HepG2 (cell line): ENCODE data around the gene SKIC2. TPM values are rescaled to one million over a fixed set of nuclear protein-coding genes. Genes with fewer than 3 reads are reported as not detected.

Experiments
- DMAP1 ChIP-seq: IDR thresholded peaks from 2 replicates; pipeline ENCODE4 v1.6.1; 2016
- E2F1 ChIP-seq: sonication (generic); formaldehyde crosslinking; IDR thresholded peaks from 2 replicates; pipeline ENCODE4 v1.5.0; 2020; ENCODE audit warnings: missing genetic modification reagents
- FOXO1 ChIP-seq: sonication (generic); formaldehyde crosslinking; IDR thresholded peaks from 2 replicates; pipeline ENCODE4 v1.4.0; 2020; ENCODE audit warnings: missing genetic modification reagents
- GLMP ChIP-seq: sonication (generic); formaldehyde crosslinking; IDR thresholded peaks from 2 replicates; pipeline ENCODE4 v1.9.0; 2021; ENCODE audit warnings: missing genetic modification reagents, mild to moderate bottlenecking, borderline replicate concordance
- GRHL1 ChIP-seq: sonication (generic); formaldehyde crosslinking; conservative IDR thresholded peaks from 2 replicates; pipeline ENCODE4 v1.8.0; 2022; ENCODE audit warnings: missing genetic modification reagents
- NFATC3 ChIP-seq: sonication (generic); formaldehyde crosslinking; IDR thresholded peaks from 2 replicates; pipeline ENCODE4 v1.5.1; 2020; ENCODE audit warnings: mild to moderate bottlenecking, missing genetic modification reagents
- NFKB2 ChIP-seq: sonication (generic); formaldehyde crosslinking; IDR thresholded peaks from 2 replicates; pipeline ENCODE4 v1.4.0; 2020; ENCODE audit warnings: missing genetic modification reagents, borderline replicate concordance
- NR2C2 ChIP-seq: sonication (generic); formaldehyde crosslinking; IDR thresholded peaks from 2 replicates; pipeline ENCODE4 v1.4.0; 2020; ENCODE audit warnings: missing genetic modification reagents, mild to moderate bottlenecking, moderate library complexity, borderline replicate concordance
- PBX2 ChIP-seq: IDR thresholded peaks from 2 replicates; pipeline ENCODE4 v1.6.1; 2016; ENCODE audit warnings: control low read depth
- RBAK ChIP-seq: sonication (generic); formaldehyde crosslinking; IDR thresholded peaks from 2 replicates; pipeline ENCODE4 v1.5.1; 2020; ENCODE audit warnings: mild to moderate bottlenecking, missing genetic modification reagents
- RXRA ChIP-seq: sonication (generic); formaldehyde crosslinking; IDR thresholded peaks from 2 replicates; pipeline ENCODE4 v1.5.1; 2020; ENCODE audit warnings: missing genetic modification reagents
- ZFP37 ChIP-seq: sonication (generic); formaldehyde crosslinking; IDR thresholded peaks from 2 replicates; pipeline ENCODE4 v1.4.0; 2020; ENCODE audit warnings: missing genetic modification reagents, borderline replicate concordance
- ZNF263 ChIP-seq: sonication (generic); formaldehyde crosslinking; IDR thresholded peaks from 2 replicates; pipeline ENCODE4 v1.4.0; 2020; ENCODE audit warnings: missing genetic modification reagents
- ZNF552 ChIP-seq: sonication (generic); formaldehyde crosslinking; IDR thresholded peaks from 2 replicates; pipeline ENCODE4 v1.9.0; 2022; ENCODE audit warnings: missing genetic modification reagents, mild to moderate bottlenecking, borderline replicate concordance
- ZNF562 ChIP-seq: sonication (generic); formaldehyde crosslinking; IDR thresholded peaks from 2 replicates; pipeline ENCODE4 v1.8.0; 2022; ENCODE audit warnings: missing genetic modification reagents, borderline replicate concordance
- ZNF564 ChIP-seq: sonication (generic); formaldehyde crosslinking; IDR thresholded peaks from 2 replicates; pipeline ENCODE4 v1.8.1; 2023; ENCODE audit warnings: mild to moderate bottlenecking, missing genetic modification reagents
- ZNF687 ChIP-seq: sonication (generic); formaldehyde crosslinking; IDR thresholded peaks from 2 replicates; pipeline ENCODE4 v1.5.1; 2020; ENCODE audit warnings: mild to moderate bottlenecking, missing genetic modification reagents, moderate library complexity
- ZNF704 ChIP-seq: sonication (generic); formaldehyde crosslinking; IDR thresholded peaks from 2 replicates; pipeline ENCODE4 v1.8.1; 2023; ENCODE audit warnings: mild to moderate bottlenecking, inconsistent platforms, moderate library complexity, missing genetic modification reagents, borderline replicate concordance
- polyA plus RNA-seq, 8 experiments: library from polyadenylated mRNA; depleted of rRNA in 3 of 8; stranded (reverse) in 7 of 8; unstranded in 1 of 8; fragments of >200 nt; fragmentation: Illumina TruSeq in 4 of 8; extraction: Trizol in 4 of 8; gene quantifications; 2 replicates each; pipeline versions ENCODE4 v1.2.1 to v1.2.3, GENCODE V29; 2011 to 2016; ENCODE audit warnings: low read depth in 4 of 8, missing spikeins in 1 of 8, mixed read lengths in 1 of 8; ENCODE audit not compliant: insufficient read depth in 1 of 8
- total RNA-seq, 5 experiments: library from RNA; depleted of rRNA; stranded (reverse); fragments of >200 nt; fragmentation: Illumina TruSeq; extraction: Trizol; gene quantifications; 2 replicates each; pipeline ENCODE4 v1.2.3, GENCODE V29; 2016; ENCODE audit warnings: low read depth in 1 of 5

The SKIC2 gene
- total and polyA plus RNA-seq, 2 of the 13 experiments (the other 11 are each of a cell fraction or from before 2014, with no cell fraction given), result 67.1 to 68.4 TPM

GRCh38 chr6:31927242-31927862 lies 31.6 kb upstream of the SKIC2 start, which contains the start of gene C2 (continued):
- TF ChIP-seq NR2C2 (CRISPR knock-in tag), result peak; percentile 53; the same call in 1 of the 2 replicates
- no peak for TF ChIP-seq ZNF552 (CRISPR knock-in tag)
- TF ChIP-seq FOXO1, result peak; percentile 95
- TF ChIP-seq DMAP1 (CRISPR knock-in tag), result peak; percentile 93; the same call in 1 of the 2 replicates
- no peak for TF ChIP-seq GLMP
- TF ChIP-seq ZNF562 (CRISPR knock-in tag), result no peak
- no peak for TF ChIP-seq RBAK (CRISPR knock-in tag)
- no peak; the same call in 1 of the 2 replicates for TF ChIP-seq ZNF564
- peak; percentile 74; the same call in 1 of the 2 replicates for TF ChIP-seq ZNF687 (CRISPR knock-in tag)
- no peak for TF ChIP-seq NFATC3 (CRISPR knock-in tag)
- peak; percentile 18; the same call in 1 of the 2 replicates for TF ChIP-seq ZNF263 (CRISPR knock-in tag)
- no peak for TF ChIP-seq ZNF704 (CRISPR knock-in tag)
- peak; percentile 90 for TF ChIP-seq RXRA (CRISPR knock-in tag)
- TF ChIP-seq NFKB2, result no peak; the same call in 1 of the 2 replicates
- TF ChIP-seq PBX2, result no peak
- TF ChIP-seq E2F1 (CRISPR knock-in tag), result no peak
- no peak; the same call in 1 of the 2 replicates for TF ChIP-seq ZFP37 (CRISPR knock-in tag)
- TF ChIP-seq GRHL1 (CRISPR knock-in tag), result no peak
